ENCODE measurements around the gene TPSD1.

GRCh38 chr16:1264345-1265089 is 8.6 kb downstream of the TPSD1 start:
- no peak for TF ChIP-seq ZBTB21 (CRISPR knock-in tag; IDR thresholded peaks at IDR 0.05; ENCODE audit: borderline replicate concordance)
- TF ChIP-seq FOXK1 (CRISPR knock-in tag; IDR thresholded peaks at IDR 0.05), result no peak
- no peak for TF ChIP-seq CTCF (IDR thresholded peaks at IDR 0.05)
- no peak for TF ChIP-seq NFYB (CRISPR knock-in tag; conservative IDR thresholded peaks at IDR 0.05; ENCODE audit: low read depth)

All from WTC11 (cell line).